GM21529 (cell line): ENCODE data around the gene MYRIP.

Experiments
- ATAC-seq: cut with Tn5 transposase; IDR thresholded peaks from one replicate; pipeline ENCODE4 v1.9.1; 2021; ENCODE audit not compliant: unreplicated experiment

The MYRIP gene

DNA sequence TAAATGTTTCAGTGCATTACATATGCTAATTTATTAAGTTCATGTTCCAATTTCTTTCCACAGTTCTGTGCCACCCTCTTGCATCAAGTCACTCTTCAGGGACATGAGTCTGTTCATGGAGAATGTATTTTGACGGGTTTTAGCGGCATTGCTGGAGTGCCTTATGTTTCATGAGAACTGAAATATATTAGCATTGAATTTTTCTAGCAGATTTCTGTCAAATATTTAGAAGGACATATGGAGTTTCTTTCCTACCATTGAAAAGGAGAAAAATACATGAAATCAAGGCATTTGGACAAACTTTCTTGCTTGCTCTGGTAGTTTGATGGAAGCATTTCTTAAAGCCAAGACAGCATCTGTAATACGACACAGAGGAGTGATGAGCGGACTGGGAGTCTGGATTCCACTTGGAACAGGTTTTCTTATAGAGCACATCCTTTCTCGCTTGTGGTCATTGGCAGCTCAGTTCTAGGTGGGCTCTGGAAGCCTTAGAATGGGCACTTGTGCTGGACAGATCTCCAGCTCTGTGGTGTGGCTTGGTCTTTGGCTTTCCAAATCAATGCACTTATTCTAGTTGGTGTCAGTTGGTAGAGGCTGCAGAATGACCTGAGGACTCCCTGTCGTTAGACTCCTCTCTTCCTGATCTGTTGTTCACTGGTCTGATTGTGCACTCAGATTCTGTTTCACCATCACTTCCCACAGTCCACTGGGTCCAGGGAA lies 415.5 kb downstream of the MYRIP start:
- no peak for ATAC-seq

DNA sequence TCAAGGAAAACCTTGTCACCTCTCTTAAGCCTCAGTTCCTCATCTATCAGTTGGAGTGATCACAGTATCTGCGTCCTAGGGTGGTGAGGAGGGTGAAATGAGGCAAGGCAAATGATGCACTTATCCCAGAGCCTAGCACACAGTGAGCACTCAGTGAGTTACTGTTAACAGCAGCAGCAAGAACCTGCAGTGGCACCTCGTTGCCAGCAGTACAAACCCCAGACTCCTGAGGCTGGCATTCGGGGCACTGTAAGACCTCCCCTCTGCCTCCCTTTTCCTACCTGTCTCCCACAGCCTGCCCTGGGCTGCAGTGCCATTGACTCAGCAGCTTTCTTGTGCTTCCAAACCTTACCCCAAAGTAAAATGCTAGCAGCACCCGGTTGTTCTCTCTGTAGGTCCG lies 417.2 kb downstream of the MYRIP start:
- ATAC-seq, result no peak

DNA sequence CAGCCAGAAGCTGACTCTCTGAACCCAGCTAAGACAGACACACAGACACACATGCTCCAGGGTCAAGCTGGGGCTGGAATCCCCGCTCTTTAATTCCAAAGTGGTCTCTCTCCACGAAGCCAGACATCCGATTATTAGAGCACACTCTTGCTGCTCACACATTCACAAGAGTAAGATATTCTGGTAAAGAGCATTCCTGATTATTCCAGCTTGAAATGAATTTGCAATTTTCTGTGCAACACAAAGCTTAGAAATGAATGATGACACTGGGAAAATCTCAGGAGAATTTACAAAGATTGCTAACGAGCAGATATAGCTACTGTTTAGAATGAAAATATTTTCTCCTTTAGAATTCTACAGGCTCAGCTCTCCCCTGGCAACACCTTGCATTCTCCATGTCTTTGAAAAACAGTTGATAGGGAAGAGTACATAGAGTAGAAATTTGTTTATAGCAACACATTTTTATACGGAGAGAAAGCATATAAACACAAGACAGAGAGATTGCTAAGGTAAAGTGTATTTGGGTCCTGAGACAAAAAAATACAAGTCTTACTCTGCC lies 419.5 kb downstream of the MYRIP start:
- no peak for ATAC-seq

DNA sequence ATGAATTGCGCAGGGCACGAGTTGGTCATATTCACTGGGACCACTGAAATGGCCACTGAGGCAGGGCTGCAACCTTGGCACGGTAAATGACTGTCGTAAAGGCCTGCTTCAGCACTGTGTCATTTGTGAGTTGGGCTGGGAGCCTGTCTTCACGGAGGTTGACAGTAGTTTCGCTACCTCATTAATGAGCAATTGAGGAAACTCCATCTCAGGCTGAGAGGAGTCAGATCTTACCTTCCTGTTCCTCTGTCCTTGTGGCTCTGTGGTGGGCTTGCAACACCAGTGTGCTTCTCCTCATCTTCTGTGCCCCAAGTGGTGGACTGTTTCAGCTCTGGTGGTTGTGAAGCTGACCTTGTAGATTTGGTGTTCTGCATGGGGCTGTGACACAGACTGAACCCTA lies 420.0 kb downstream of the MYRIP start:
- no peak for ATAC-seq

DNA sequence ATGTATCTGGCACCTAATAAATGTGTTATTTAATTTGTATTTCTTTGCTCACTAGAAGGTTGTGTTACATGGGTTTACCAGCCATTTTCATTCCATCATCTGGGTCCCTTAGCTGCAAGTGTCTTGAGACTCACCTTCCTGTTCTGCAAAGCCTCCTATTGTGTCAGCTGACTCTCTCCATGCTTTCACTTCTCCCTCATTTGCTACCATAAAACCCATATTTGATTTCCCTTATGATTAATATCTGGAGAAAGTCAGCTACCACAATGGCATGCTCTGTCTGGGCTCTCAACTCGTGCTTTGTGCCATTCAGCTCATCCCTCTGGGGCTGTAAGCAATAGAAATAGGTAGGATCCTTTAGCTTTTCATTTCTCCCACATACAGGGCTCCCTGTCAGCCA lies 420.6 kb downstream of the MYRIP start:
- no peak for ATAC-seq

DNA sequence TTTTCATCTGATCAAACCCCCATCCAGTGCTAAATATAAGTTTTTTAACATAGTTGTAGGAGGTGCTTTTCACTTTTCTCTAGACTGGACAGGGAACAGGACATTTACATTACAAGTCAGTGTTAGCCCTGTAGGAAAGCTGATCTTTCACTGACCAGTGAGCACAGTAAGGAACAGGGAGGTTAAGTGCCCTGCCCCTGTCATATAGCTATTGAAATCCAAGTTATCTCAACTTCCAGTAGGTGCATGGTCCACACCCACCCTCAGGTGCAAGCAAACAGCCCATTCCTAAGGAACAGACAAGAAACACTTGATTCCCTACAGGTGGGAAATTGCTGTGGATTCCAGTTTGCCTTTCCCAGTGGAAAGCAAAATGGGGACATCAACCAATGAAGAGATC lies 421.0 kb downstream of the MYRIP start:
- ATAC-seq, result no peak

DNA sequence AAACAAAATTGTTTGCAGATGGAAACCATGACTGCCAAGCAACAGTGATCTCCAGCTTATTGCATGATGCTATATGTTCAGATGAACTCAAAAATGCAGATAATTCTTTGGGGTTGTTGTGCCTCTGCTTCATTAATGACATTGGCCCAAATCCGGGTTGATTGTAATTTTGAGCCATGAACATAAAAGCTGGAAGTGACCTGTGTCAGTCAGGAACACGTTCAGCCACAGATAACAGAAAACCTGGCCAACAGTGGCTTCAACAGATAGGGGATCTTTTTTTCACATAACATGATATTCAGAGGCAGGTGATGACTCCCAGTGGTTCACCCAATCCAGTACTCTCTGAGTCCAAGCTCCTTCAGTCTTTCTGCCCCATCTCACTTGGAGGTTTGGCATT lies 423.2 kb downstream of the MYRIP start:
- no peak for ATAC-seq

DNA sequence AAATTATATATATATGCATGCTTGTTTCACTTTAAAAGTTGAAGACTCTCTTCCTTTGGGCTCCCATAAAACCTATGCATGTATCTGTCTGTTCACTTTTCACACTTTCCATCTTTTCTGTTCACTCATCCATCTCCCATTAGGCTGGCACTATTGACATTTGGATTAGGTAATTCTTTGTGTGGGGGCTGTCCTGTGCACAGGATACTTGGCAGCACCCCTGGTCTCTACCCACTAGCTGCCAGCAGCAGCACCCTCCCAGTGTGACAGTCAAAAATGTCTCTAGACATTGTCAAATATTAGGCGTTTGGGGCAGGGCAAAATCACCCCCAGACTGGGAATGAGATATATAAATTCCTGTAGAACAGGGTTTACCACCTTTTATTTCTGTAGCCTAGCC lies 427.8 kb downstream of the MYRIP start:
- no peak for ATAC-seq

DNA sequence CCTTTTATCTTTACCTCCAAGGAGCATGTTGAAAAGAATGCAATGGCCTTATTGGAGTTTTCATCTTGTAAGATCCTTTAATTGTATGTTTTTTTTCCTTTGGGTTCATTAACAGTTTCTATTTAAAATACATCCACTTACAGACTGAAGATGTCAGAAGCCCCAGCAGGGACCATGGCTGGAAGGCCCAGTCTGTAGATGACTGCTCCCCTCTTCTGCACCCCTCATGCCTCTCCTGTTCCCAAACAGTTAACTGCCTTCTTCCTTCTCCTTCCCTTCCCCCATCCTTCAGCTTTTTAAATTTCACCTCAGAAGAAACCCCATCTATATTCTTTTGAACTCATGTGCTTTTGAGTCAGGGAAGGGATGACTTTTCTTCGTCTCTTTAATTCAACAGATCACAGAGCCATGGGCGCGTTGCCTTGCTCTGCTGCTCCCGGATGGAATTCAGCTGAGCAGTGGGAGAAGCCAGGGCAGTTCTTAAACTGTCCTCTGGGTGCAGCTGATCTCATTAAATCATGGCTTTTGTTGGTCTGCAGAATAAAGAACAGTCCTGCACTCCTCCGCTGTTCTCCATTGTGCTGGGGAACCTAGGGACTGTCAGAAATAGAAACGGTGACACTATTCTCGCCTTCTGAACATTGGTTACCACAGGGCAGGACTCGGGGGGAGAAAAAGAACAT lies 428.6 kb downstream of the MYRIP start:
- no peak for ATAC-seq

DNA sequence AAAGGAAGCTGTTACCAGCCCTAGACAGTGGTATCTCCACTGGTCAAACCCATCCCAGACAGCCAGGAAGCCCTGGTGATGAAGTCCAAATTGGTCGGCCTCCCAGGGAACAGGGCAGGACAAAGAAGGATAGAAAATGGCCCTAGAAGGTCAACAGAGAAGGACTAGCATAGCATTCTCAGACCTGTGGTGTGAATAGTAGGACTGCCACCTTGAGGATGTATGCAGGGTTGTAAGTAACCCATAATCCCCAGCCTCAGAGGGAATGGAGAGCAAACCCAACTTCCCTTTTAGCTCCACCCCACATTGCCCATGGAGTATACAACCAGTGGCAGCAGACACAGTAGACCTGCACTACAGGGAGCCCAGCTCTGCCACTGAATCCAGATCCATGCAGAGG lies 431.5 kb downstream of the MYRIP start:
- ATAC-seq, result no peak

DNA sequence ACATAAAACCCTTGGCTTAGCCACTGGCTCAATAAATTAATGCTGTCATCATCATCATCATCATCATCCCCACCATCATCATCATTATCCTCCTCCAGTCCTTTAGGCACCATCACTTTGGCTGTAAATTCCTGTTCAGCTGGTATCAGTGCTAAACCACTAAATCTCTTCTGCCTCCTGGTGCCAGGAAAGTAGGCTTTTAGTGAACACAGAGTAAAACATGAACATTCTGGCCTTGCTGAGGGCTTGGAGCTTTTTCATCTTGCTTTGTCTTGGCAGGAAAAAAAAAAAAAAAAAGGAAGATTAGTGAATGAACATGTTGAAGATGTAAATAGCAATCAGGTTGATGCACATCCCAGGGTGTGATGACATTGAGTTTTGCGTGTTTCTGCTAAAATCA lies 432.8 kb downstream of the MYRIP start:
- ATAC-seq, result no peak

DNA sequence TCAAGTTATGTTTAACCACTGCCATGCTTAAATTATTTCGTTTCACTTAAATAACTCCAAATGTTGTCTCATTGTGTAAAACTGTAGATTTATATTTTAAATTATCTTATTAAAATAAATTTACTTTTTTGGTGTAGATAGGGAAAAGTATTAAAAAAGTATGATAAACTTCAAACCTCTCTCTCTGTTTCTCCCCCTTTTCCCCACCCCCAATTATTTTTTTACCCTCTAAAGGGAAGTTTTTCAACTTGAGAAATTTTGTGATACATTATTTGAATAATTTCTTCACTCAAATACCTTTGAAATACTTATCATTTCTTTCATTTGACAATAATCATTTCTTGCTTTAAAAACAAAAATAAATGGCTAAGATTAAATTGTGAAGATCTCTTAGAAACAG lies 433.2 kb downstream of the MYRIP start:
- ATAC-seq, result no peak

DNA sequence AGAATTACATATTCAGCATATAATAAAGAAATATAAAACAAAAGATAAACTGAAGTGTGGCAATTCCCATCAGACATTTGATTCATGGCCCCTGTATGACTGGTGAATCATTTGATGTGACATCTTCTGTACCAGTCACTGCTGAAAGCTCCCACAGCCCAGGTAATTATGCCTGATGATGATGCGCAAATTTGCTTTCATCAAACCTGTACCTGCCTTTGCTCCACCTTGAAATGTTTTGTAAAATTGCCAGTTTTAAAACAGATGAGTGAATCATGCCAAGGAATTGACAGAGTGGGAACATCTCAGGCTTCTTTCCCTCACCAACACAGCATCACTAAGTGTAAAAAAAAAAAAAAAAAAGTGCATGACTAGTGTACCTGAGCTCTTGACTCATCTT lies 433.6 kb downstream of the MYRIP start:
- no peak for ATAC-seq

DNA sequence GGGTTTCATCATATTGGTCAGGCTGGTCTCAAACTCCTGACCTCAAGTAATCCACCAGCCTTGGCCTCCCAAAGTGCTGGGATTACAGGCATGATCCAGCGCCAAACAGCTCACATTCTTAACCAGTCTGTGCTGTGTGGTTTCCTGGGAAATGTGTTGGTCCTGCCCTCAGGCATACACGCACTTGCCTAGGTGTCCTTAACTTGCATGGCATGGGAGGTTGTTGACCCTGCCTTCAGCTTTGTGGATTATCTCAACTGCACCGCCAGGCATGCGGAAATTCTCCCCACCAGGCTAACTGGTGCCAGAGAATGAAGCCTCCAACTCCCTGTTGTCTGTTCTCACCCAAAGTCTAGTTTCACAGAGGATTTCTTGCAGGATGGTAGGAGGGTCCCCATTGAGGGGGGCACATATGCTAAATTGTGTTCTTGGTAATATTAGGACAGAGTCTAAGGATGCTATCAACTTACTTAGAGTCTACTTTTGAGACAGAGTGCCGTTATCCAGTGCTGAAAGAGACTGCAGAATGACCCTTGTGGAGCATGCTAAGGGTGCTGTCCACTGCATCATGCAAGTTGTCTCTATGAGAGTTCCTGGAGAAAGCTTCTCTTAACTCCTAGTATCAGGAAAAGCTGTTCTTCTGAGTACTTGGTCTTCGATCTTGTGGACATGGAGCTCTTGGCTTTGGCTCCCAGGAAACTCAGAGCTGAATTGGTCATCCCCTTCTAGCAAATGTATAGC lies 438.5 kb downstream of the MYRIP start:
- ATAC-seq, result no peak

DNA sequence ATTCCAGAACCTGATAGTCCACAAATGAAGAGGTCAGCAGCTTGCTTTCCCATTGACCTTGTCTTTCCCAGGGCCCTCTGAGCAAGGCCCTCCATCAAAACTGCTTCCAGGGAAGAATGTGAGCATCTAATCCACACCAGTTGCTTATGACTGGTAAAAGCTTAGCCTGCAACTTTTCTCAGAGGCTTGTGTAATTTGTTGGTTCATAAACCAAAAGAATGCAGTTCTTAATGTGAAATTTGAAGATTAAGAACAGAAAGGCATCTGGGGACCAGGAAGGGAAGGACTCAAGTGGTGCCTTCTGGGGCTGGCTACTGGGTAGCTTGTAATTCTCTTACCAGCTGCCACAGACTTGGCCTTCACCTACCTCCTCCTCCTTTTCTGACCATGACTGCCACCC lies 439.2 kb downstream of the MYRIP start:
- no peak for ATAC-seq

DNA sequence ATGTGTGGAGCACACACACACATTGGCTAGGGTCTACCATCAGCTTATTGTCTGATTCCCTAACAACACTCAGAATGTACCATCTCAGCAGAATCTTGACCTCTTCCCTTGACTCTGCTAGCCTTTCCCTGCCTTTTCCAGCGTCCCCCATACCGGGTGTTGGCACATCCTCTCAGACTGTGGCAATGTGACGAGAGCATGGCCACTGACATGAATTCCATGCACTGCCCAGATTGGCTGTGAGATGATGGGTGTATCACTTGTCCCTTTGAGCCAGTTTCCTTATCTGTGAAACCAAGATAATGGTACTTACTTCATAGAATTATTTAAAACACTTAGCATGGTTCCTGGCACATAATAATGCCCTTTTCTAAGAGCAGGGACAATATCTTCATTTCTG lies 439.8 kb downstream of the MYRIP start:
- ATAC-seq, result no peak

DNA sequence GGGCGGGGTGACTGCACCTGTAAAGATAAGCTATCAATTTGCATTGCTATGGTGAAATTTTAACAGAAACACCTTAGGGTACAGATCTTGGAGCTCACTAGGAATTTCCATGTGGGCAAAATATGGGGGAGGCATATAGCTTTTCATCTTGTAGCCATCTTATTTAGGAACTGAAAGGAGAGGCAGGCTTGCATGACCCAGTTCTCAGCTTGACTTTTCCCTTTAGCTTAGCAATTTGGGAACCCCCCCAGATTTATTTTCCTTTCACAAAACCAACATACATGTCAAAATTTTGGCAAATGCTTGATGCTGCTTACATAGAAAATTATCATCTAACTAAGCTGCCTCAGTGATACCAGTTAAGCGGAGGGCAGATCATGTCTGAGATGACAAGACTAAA lies 445.1 kb downstream of the MYRIP start:
- no peak for ATAC-seq

DNA sequence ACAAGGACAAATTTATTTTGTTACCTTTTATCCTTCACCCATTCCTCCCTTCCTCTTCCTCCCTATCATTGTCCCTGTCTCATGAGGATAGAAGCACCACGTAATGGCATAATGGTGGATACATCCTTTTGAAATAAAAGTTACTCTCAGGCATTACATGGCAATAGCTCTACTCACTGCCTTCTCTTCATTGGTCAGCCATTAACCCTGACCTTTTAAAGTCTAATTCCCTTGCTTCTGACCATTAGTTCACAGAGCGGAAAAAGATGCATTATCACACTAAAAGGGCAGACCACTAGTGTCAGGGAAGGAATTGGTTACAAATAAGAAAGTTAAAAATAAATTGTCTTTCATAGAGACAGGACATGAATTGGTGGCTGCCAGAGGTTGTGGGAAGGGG lies 445.5 kb downstream of the MYRIP start:
- ATAC-seq, result no peak

DNA sequence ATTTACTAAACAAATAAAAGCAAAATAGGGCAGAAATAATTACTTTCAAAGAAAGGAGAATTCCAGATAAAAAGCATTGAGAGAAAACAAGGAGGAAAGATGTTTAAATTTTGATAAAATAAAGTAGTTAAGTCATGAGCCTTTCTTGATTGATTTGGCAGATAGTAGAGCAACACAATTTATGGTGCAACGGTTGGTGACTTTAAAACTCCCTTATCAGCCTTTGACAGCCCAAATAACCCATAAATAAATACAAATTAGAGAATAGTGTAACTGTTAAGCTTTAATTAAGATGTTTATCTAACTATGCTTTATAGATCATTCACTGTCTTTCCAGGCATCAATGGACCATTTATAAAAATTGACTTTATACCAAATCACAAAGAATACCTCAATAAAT lies 446.1 kb downstream of the MYRIP start:
- ATAC-seq, result no peak

DNA sequence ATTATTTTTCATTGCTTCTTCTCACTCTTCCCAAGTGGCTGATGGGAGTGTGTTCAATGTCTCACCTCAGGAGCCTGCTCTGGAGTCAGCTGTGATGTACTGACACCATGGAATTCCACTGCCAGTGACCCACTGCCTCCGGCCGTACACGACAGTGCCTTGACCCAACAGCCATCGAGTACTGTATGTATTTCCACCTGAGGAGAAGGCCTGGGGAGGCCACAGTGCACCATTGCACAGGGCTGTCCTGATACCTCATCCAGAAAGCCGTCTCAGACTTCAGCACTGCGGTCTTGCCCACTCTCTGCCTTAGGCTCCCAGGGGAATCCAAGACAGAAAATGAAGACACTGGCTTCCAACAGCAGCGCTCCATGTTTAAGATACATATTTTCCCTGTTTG lies 448.7 kb downstream of the MYRIP start:
- ATAC-seq, result no peak

DNA sequence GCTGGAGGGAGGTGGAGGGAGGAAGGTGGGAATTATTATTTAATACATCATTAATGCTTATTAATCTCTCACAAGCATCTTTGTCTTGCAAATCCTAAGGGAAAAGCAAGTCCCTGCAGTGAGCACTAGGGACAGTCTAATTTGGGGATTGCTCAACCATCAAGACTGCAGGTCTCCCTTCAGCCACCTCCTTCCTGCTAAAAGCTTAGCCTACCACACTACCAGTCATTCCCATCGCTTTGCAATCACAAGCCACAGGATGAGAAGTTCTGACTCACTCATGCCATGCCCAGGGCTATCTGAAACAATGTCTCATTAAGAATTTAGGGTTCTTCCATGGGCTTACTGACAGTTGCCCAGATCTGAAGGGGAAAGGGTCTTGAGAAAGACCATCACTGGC lies 449.1 kb downstream of the MYRIP start:
- ATAC-seq, result no peak

DNA sequence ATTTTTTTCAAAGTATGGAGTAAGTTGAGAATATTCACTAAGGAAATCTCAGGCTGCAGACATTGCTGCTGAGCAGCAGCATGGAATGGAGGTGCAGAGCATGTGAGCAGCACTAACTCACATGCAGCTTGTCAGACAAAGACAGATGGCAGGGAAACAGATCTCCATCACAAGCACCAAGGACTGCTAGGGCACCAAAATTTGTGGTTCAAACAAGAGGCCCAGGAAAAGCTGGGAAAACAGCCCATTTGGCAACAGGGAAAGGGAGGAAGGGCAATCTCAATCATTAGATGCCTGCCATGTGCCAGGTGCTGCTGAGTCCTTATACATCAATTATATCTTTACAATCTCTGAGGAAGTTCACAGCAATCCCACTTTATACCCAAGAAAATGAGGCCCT lies 452.9 kb downstream of the MYRIP start:
- no peak for ATAC-seq
